DOHH2 (cell line): ENCODE data around the gene MAGI1.

Source experiments
- EZH2phosphoT487 ChIP-seq: fragments of 200-600 bp; sonication (generic); IDR thresholded peaks from 2 replicates; pipeline ENCODE4 v1.6.1; 2017; ENCODE audit warnings: borderline replicate concordance, mild to moderate bottlenecking, antibody characterized with exemption, low read length, moderate library complexity, mixed read lengths
- TF ChIP-seq, protein P1 (sequence below): fragments of 200-600 bp; sonication (generic); IDR thresholded peaks from one replicate; pipeline ENCODE4 v1.5.1; 2014; ENCODE audit warnings: antibody characterized with exemption, mild to moderate bottlenecking, low read depth, low read length; ENCODE audit not compliant: poor library complexity, severe bottlenecking

DNA sequence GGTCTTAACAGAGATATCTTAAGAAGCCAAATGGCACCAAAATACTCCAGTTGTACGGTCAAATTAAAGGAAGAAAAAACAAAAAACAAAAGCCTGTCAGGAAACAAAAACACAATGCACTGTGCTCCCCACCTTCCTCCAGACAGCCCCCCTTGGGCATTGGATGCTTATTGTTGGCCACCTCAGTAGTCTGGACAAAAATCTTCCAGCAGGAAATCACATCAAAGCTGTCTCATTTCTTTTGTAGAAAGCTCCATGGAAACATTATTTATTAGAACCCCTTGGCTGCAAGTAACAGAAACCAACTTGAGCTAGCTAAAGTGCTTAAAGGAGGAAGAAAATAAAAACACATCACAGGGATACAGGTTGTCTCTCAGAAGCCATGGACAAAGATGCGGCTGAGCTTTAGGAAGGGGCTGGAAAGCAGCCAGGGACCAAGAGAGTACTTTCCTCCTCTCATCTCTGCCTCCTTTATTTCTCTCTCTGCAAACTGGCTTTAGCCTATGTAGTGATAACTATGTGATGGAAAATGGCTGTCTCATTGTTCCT is 699.5 kb downstream of the MAGI1 start:
- TF ChIP-seq, protein P1, sequence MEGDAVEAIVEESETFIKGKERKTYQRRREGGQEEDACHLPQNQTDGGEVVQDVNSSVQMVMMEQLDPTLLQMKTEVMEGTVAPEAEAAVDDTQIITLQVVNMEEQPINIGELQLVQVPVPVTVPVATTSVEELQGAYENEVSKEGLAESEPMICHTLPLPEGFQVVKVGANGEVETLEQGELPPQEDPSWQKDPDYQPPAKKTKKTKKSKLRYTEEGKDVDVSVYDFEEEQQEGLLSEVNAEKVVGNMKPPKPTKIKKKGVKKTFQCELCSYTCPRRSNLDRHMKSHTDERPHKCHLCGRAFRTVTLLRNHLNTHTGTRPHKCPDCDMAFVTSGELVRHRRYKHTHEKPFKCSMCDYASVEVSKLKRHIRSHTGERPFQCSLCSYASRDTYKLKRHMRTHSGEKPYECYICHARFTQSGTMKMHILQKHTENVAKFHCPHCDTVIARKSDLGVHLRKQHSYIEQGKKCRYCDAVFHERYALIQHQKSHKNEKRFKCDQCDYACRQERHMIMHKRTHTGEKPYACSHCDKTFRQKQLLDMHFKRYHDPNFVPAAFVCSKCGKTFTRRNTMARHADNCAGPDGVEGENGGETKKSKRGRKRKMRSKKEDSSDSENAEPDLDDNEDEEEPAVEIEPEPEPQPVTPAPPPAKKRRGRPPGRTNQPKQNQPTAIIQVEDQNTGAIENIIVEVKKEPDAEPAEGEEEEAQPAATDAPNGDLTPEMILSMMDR = no peak
- no peak for TF ChIP-seq EZH2phosphoT487
